ENCODE data around the gene IFT57.

DNA sequence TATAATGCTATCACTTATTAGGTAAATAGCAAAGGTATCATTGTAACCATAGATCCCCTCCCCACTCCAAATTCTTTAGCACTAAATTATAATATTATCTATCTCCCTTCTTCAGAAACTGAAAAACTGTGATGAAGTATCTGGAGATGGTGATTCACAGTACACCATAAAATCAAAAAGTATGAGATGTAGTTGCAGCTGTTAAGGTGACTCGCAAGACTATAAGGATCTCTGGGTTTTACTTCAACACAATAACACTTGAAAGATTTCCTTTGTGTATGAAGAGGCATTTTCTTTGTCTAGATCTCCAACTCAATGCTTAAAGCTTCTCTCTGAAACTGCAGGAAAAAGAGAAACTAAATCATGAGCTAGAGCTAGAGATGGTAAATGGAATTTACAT is 46.9 kb downstream of the IFT57 start:
- TF ChIP-seq, protein P1, sequence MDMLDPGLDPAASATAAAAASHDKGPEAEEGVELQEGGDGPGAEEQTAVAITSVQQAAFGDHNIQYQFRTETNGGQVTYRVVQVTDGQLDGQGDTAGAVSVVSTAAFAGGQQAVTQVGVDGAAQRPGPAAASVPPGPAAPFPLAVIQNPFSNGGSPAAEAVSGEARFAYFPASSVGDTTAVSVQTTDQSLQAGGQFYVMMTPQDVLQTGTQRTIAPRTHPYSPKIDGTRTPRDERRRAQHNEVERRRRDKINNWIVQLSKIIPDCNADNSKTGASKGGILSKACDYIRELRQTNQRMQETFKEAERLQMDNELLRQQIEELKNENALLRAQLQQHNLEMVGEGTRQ (CRISPR knock-in tag; IDR thresholded peaks at IDR 0.05): no peak
- TF ChIP-seq, protein P2, sequence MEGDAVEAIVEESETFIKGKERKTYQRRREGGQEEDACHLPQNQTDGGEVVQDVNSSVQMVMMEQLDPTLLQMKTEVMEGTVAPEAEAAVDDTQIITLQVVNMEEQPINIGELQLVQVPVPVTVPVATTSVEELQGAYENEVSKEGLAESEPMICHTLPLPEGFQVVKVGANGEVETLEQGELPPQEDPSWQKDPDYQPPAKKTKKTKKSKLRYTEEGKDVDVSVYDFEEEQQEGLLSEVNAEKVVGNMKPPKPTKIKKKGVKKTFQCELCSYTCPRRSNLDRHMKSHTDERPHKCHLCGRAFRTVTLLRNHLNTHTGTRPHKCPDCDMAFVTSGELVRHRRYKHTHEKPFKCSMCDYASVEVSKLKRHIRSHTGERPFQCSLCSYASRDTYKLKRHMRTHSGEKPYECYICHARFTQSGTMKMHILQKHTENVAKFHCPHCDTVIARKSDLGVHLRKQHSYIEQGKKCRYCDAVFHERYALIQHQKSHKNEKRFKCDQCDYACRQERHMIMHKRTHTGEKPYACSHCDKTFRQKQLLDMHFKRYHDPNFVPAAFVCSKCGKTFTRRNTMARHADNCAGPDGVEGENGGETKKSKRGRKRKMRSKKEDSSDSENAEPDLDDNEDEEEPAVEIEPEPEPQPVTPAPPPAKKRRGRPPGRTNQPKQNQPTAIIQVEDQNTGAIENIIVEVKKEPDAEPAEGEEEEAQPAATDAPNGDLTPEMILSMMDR (IDR thresholded peaks at IDR 0.05): no peak
